ENCODE results near the gene ANO1. TPM values are rescaled to one million over a fixed set of nuclear protein-coding genes. Genes with fewer than 3 reads are reported as not detected.

Gene ANO1
- total RNA-seq, 2 donors from 2014 or later: 7.3 to 23.1 TPM

- Histone ChIP-seq H3K27ac (no peak overlapping the region), H3K36me3 (replicated peaks in 1 of 2; ENCODE audit: insufficient read depth in 1 of 2, low read depth in 2 of 2) (no peaks in the 10 kb centered on the region), H3K4me1 (peaks cover 4% of the 10 kb centered on the region), H3K27me3 (no peaks in the 10 kb centered on the region), H3K4me3 (no peak overlapping the region), H3K9me3 (no peaks in the 10 kb centered on the region)
- 28 to 39% methylated on average over 21 of the region's 21 CpGs for whole genome bisulfite sequencing, 2 donors
- DNase-seq (no peak), ATAC-seq (no peak)
- intact Hi-C loops (cut with DNase I): no loop called here
- TF ChIP-seq CTCF (IDR thresholded peaks at IDR 0.05) (no peak), POLR2A (IDR thresholded peaks at IDR 0.05) (no peak)
Observed at GRCh38 chr11:70072861-70073755, 5.0 kb upstream of the ANO1 start.

GRCh38 chr11:70073871-70074371, 4.2 kb upstream of the ANO1 start:
- H3K27ac ChIP-seq: no peak overlapping the region
- ATAC-seq: no peak
- H3K36me3 ChIP-seq (replicated peaks in 1 of 2; ENCODE audit: insufficient read depth in 1 of 2, low read depth in 2 of 2): no peaks in the 10 kb centered on the region
- no peaks in the 10 kb centered on the region for H3K9me3 ChIP-seq
- no peak overlapping the region for H3K4me3 ChIP-seq
- intact Hi-C loops (cut with DNase I): no loop called here
- peaks cover 0 to under 1% of the 10 kb centered on the region in 2 donors for H3K27me3 ChIP-seq
- DNase-seq: no peak
- TF ChIP-seq CTCF (IDR thresholded peaks at IDR 0.05) (no peak), POLR2A (IDR thresholded peaks at IDR 0.05) (no peak)
- 41 to 56% methylated on average over 18 to 22 of the region's 22 CpGs for WGBS, 2 donors
- peaks cover 2% of the 10 kb centered on the region for H3K4me1 ChIP-seq

- WGBS, 2 donors: 79 to 83% methylated on average over 5 to 8 of the region's 8 CpGs
Observed at GRCh38 chr11:70074746-70075145, 3.4 kb upstream of the ANO1 start.

GRCh38 chr11:70075836-70076235, 2.3 kb upstream of the ANO1 start:
- Histone ChIP-seq H3K27me3 (peaks cover 0 to 10% of the 10 kb centered on the region in 2 donors), H3K27ac (no peak overlapping the region)
- 78 to 87% methylated on average over 5 to 8 of the region's 8 CpGs for WGBS, 2 donors

More at GRCh38 chr11:70074746-70075145, 3.4 kb upstream of the ANO1 start:
- H3K27ac ChIP-seq: no peak overlapping the region
- no peaks in the 10 kb centered on the region for H3K9me3 ChIP-seq
- intact Hi-C loops (cut with DNase I): no loop called here
- H3K36me3 ChIP-seq (replicated peaks in 1 of 2; ENCODE audit: insufficient read depth in 1 of 2, low read depth in 2 of 2): no peaks in the 10 kb centered on the region
- no peak overlapping the region for H3K4me3 ChIP-seq
- peaks cover 0 to 9% of the 10 kb centered on the region in 2 donors for H3K27me3 ChIP-seq
- no peak for TF ChIP-seq POLR2A (IDR thresholded peaks at IDR 0.05)
- DNase-seq (no peak), ATAC-seq (no peak)
- peaks cover 3% of the 10 kb centered on the region for H3K4me1 ChIP-seq

More at GRCh38 chr11:70075836-70076235, 2.3 kb upstream of the ANO1 start:
- TF ChIP-seq CTCF (IDR thresholded peaks at IDR 0.05) (no peak), POLR2A (IDR thresholded peaks at IDR 0.05) (no peak)
- Histone ChIP-seq H3K36me3 (replicated peaks in 1 of 2; ENCODE audit: insufficient read depth in 1 of 2, low read depth in 2 of 2) (no peaks in the 10 kb centered on the region), H3K4me3 (no peak overlapping the region), H3K9me3 (no peaks in the 10 kb centered on the region), H3K4me1 (peaks cover 3% of the 10 kb centered on the region)
- DNase-seq: no peak
- intact Hi-C loops (cut with DNase I): no loop called here
- ATAC-seq: no peak
